T47D (cell line): ENCODE data around the gene RPS6KA2.

Source experiments
- DNase-seq, 2 experiments: peaks; one replicate each; pipeline versions ENCODE4 v3.0.0 to v3.0.0-alpha.2; 2011 to 2012; ENCODE audit warnings: low read depth in 1 of 2, low spot score in 1 of 2
- JUND ChIP-seq: IDR thresholded peaks from 2 replicates; pipeline ENCODE4 v1.6.1; 2012; ENCODE audit warnings: low read depth
- in situ Hi-C: cut with HindIII; loops from 2 replicates; pipeline ENCODE4 v1.10.0; 2016; ENCODE audit warnings: low sequenced_read_pairs, low pct_unique_long_range_greater_than_20kb

Gene RPS6KA2

GRCh38 chr6:166662690-166663089 lies 35.6 kb upstream of the RPS6KA2 start:
- in situ Hi-C loops: no loop called here
- no peak for TF ChIP-seq JUND
- DNase-seq: no peak

DNA sequence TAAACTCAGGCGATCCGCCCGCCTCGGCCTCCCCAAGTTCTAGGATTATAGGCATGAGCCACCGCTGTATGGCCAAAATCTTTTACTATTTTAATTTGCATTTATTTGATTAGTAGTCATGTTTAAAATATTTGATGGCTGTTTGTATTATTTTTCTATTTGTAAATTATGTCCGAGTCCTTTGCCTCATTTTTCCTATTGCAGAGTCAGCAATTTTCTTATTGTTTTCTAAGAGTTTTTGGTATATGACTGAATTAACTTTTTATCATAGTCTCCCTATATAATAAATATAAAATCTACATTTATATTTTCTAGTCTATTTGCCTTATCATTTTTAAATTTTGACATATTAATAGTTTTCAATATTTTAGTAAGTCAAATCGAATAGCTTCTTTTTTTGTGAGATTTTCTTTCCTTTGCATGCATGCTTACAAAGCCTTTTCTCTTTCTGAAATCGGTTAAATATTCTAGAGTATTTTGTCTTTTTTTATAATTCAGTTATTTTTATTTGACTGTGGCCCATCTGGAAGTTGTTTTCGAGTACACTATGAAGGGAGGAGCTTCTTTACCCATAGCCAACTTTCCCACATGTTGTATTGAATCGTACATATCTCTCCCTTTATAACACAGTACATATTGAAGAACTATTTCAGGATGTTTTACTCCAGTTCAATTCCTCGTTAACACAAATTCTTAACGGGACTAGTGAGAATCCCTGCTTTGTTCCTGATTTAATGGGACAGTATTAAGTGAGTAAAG lies 34.5 kb upstream of the RPS6KA2 start:
- in situ Hi-C loops: no loop called here
- no peak for DNase-seq
- no peak for TF ChIP-seq JUND

DNA sequence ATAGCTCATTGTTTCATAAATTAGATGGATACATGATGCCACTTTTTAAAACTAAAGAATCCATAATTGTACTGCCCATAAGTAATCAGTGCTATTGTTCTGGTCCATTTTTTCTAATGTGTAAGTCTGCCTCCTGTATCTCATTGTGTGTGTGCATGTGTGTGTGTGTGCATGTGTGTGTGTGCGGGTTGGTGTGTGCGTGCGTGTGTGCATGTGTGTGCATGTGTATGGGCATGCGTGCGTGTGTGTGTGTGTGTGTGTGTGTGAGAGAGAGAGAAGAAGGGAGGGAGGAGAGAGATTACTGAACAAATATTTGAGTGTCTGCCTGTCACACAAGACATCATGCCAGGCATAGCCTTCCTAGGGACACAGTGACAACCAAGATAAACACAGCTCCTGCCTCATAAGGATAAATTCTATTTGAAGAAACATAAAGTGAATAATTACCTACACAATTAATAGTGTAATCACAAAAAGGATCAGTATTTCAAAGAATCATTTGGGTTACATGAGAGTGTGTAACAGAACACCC lies 33.2 kb upstream of the RPS6KA2 start:
- in situ Hi-C loops: no loop called here
- peak in 1 of 2 experiments; percentile 26 for DNase-seq
- no peak for TF ChIP-seq JUND

GRCh38 chr6:166659581-166659980 lies 32.5 kb upstream of the RPS6KA2 start:
- in situ Hi-C loops: no loop called here
- TF ChIP-seq JUND: no peak
- DNase-seq: no peak

DNA sequence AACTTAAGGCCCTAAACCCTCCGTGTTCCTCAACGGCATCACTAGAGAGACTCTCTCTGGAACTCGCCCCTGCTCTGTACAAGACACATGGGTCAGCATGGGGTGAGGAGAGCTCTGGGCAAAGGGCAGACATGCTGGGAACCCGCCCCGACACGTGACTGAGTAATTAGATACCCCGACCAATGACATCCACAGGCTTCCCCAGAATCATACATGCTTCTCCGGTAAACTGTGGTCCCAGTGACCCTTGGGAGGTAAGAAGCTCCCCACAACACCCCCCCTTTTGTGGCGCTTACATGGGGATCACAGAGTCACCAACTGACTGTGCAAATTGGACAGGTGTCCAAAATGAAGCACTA lies 31.7 kb upstream of the RPS6KA2 start:
- no peak for TF ChIP-seq JUND
- DNase-seq: no peak
- in situ Hi-C loops: no loop called here

DNA sequence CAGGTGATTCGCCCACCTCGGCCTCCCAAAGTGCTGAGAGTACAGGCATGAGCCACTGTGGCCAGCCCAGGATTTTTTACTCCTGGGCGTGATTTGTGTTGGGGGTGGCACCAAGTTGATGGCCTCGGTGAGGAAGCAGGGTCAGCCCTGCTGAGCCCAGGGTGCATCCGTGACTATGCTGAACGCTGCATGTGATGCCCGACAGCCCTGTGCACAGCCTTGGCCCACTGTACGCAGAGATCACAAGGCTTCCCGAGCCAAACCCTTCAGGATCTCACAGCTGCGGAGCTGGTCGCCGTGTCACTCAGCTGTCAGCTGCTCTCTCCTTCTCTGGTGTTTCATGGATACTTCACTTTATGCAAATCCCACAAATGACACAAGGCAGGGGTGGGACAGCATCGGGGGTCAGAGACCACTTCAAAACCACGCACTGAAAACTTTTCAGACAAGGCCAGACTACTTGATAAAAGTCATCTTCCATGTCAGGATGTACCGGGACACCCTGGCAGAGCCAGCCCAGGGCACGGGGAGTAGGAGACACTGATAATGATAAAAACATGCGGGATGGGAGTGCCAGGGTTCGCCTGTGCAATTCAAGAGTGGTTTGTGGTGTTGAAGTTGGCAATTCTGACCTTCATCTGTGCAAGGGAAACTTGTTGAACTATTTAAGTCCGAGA lies 31.2 kb upstream of the RPS6KA2 start:
- DNase-seq: no peak
- in situ Hi-C loops: no loop called here
- TF ChIP-seq JUND: no peak

DNA sequence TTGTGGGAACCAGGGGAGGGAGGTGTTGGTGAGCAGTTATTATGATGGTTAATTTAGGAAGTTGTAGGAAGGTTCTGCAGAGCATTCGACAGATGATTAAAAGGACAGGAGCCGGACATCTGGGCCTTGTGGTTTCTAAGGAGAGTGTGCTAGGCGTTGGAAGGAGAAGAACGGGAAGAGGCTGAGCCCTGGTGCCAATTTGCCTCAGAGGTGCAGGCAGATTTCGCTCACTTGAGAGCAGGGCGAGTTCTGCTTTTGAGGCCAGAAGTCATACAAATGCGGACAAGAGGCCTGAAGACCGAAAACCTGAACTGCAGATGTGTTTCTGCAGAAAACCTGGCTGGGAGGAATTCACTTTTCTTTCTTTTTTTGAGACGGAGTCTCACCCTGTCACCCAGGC lies 30.5 kb upstream of the RPS6KA2 start:
- in situ Hi-C loops: no loop called here
- no peak for DNase-seq
- no peak for TF ChIP-seq JUND

GRCh38 chr6:166656230-166657151 lies 29.4 kb upstream of the RPS6KA2 start:
- TF ChIP-seq JUND: no peak
- DNase-seq: no peak
- in situ Hi-C loops: no loop called here

- no peak for DNase-seq
- no peak for TF ChIP-seq JUND
- in situ Hi-C loops: no loop called here
Measured at GRCh38 chr6:166655713-166656229, 28.7 kb upstream of the RPS6KA2 start.

DNA sequence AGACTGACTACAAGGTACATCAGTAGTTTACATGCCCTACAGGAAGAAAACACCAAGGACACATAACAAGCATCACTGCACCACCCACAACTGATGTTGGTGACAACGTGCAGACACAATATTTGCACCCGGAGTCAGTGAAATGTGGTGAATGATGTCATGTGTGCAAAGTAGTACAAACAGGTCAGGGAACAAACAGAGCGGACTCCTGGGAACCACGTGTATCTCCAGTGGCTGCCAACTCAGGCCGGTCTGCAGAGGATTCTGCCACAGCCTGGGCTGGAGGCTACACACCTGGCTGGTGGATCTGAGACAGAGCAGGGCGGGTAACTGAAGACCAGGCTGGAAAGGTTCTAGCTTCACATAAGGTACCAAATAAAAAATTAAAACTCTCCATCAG lies 28.2 kb upstream of the RPS6KA2 start:
- in situ Hi-C loops: no loop called here
- peak; percentile 28 to 75 for DNase-seq
- no peak for TF ChIP-seq JUND

- TF ChIP-seq JUND: no peak
- DNase-seq: no peak
- in situ Hi-C loops: no loop called here
Measured at GRCh38 chr6:166654573-166654972, 27.5 kb upstream of the RPS6KA2 start.

GRCh38 chr6:166653639-166653941 lies 26.5 kb upstream of the RPS6KA2 start:
- TF ChIP-seq JUND: no peak
- in situ Hi-C loops: no loop called here
- DNase-seq: no peak
